Sigmoid colon (tissue), 7 donors: ENCODE data around the gene EZR. TPM values are rescaled to one million over a fixed set of nuclear protein-coding genes. Genes with fewer than 3 reads are reported as not detected.

Source experiments
- DNase-seq: peaks from one replicate; pipeline ENCODE4 v3.0.0-alpha.2; 2019
- H3K27ac ChIP-seq, 4 donors: fragments of 200-600 bp; sonication (generic); one replicate each; pipeline ENCODE4 v1.5.1; 2016 to 2019; ENCODE audit warnings: mild to moderate bottlenecking in 1 of 4
- H3K27me3 ChIP-seq, 3 donors: fragments of 200-600 bp; sonication (generic); one replicate each; pipeline ENCODE4 v1.5.1; 2019; ENCODE audit warnings: mild to moderate bottlenecking in 1 of 3
- H3K36me3 ChIP-seq, 4 donors: fragments of 200-600 bp; sonication (generic); one replicate each; pipeline ENCODE4 v1.5.1; 2016 to 2019
- H3K4me1 ChIP-seq, 4 donors: fragments of 200-600 bp; sonication (generic); one replicate each; pipeline ENCODE4 v1.5.1; 2017 to 2019
- H3K4me3 ChIP-seq, 4 donors: fragments of 200-600 bp; sonication (generic); one replicate each; pipeline ENCODE4 v1.5.1; 2017 to 2019; ENCODE audit warnings: mild to moderate bottlenecking in 2 of 4, moderate library complexity in 1 of 4
- H3K9me3 ChIP-seq, 4 donors: fragments of 200-600 bp in 3 of 4; sonication (generic) in 3 of 4; one replicate each; pipeline versions ENCODE4 v1.5.1 to v1.6.1; 2013 to 2019
- CTCF ChIP-seq, 4 experiments: fragments of 450-650 bp in 3 of 4; fragments of 200-600 bp in 1 of 4; IDR thresholded peaks; one replicate each; pipeline ENCODE4 v1.5.1; 2016 to 2019; ENCODE audit warnings: antibody characterized with exemption in 4 of 4, mild to moderate bottlenecking in 3 of 4, moderate library complexity in 2 of 4
- EP300 ChIP-seq, 4 donors: sonication (generic); formaldehyde crosslinking; IDR thresholded peaks; one replicate each; pipeline ENCODE4 v1.6.1; 2017; ENCODE audit warnings: antibody characterized with exemption in 4 of 4
- POLR2A ChIP-seq, 2 donors: fragments of 450-650 bp; IDR thresholded peaks; one replicate each; pipeline ENCODE4 v1.6.1; 2016; ENCODE audit warnings: antibody characterized with exemption in 2 of 2, mild to moderate bottlenecking in 2 of 2, moderate library complexity in 2 of 2
- POLR2AphosphoS5 ChIP-seq, 4 donors: sonication (generic); formaldehyde crosslinking; IDR thresholded peaks; one replicate each; pipeline ENCODE4 v1.6.1; 2017; ENCODE audit warnings: antibody characterized with exemption in 4 of 4
- whole genome bisulfite sequencing, 2 donors: extraction: QIAGEN DNeasy Blood & Tissue Kit; methylation state at CpG; one replicate each; pipeline ENCODE4 v1.1.7; 2013; 5-methylcytosine and 5-hydroxymethylcytosine counted together
- intact Hi-C: fragments of 100-400 bp; cut with DNase I; formaldehyde crosslinking; loops from one replicate; pipeline ENCODE4 v1.15.1; 2023
- polyA plus RNA-seq, 3 donors: library from polyadenylated mRNA; stranded (reverse); fragments of 200-250 nt; gene quantifications; one replicate each; pipeline ENCODE4 v1.2.3, GENCODE V29; 2013
- total RNA-seq, 4 donors: library from RNA; depleted of rRNA; stranded (reverse); fragments of >200 nt; gene quantifications; one replicate each; pipeline ENCODE4 v1.1.0, GENCODE V29; 2016
- donor health status: healthy with polysubstance abuse.
- donor health status: Bipolar disorder and iron deficiency.
- donor health status: healthy.

EZR gene
- total and polyA plus RNA-seq, 7 donors, result 33.5 to 333 (median 46.0) TPM

- no peaks in the 10 kb centered on the region for H3K27me3 ChIP-seq
- whole genome bisulfite sequencing, 2 donors, result 84 to 93% methylated on average over 6 of the region's 6 CpGs
- intact Hi-C loops, result no loop called here
- no peaks in the 10 kb centered on the region for H3K36me3 ChIP-seq
- DNase-seq, result no peak
- H3K27ac ChIP-seq, result no peak overlapping the region
- TF ChIP-seq CTCF (IDR thresholded peaks at IDR 0.05), result no peak
- no peak for TF ChIP-seq POLR2AphosphoS5 (IDR thresholded peaks at IDR 0.05)
- no peak for TF ChIP-seq POLR2A (IDR thresholded peaks at IDR 0.05)
- TF ChIP-seq EP300 (IDR thresholded peaks at IDR 0.05), result no peak
- no peak overlapping the region for H3K4me3 ChIP-seq
- H3K4me1 ChIP-seq, result no peaks in the 10 kb centered on the region
- H3K9me3 ChIP-seq, result peaks cover 0 to 4% (median 3%) of the 10 kb centered on the region in 4 donors
Measured at GRCh38 chr6:158743033-158743651, 76.0 kb downstream of the EZR start.

GRCh38 chr6:158739673-158740072 lies 79.5 kb downstream of the EZR start:
- intact Hi-C loops, result no loop called here
- no peak overlapping the region for H3K4me3 ChIP-seq
- peaks cover 0 to 4% (median 3%) of the 10 kb centered on the region in 4 donors for H3K9me3 ChIP-seq
- no peaks in the 10 kb centered on the region for H3K27me3 ChIP-seq
- WGBS, 2 donors, result 94 to 98% methylated on average over 1 of the region's 1 CpG
- DNase-seq, result no peak
- H3K4me1 ChIP-seq, result no peaks in the 10 kb centered on the region
- H3K36me3 ChIP-seq, result no peaks in the 10 kb centered on the region
- H3K27ac ChIP-seq, result no peak overlapping the region
- TF ChIP-seq POLR2AphosphoS5 (IDR thresholded peaks at IDR 0.05) (no peak), EP300 (IDR thresholded peaks at IDR 0.05) (no peak)

GRCh38 chr6:158737710-158738615 lies 81.2 kb downstream of the EZR start:
- intact Hi-C loops, result no loop called here
- TF ChIP-seq EP300 (IDR thresholded peaks at IDR 0.05) (no peak), POLR2AphosphoS5 (IDR thresholded peaks at IDR 0.05) (no peak), CTCF (IDR thresholded peaks at IDR 0.05) (no peak), POLR2A (IDR thresholded peaks at IDR 0.05) (no peak)
- Histone ChIP-seq H3K4me1 (no peaks in the 10 kb centered on the region), H3K36me3 (no peaks in the 10 kb centered on the region), H3K27ac (no peak overlapping the region), H3K4me3 (no peak overlapping the region), H3K27me3 (no peaks in the 10 kb centered on the region), H3K9me3 (peaks cover 0 to 4% (median 3%) of the 10 kb centered on the region in 4 donors)
- DNase-seq, result no peak
- 65 to 83% methylated on average over 12 of the region's 12 CpGs for WGBS, 2 donors

GRCh38 chr6:158737082-158737709 lies 82.0 kb downstream of the EZR start:
- Histone ChIP-seq H3K4me1 (no peaks in the 10 kb centered on the region), H3K27me3 (no peaks in the 10 kb centered on the region), H3K27ac (no peak overlapping the region), H3K36me3 (no peaks in the 10 kb centered on the region), H3K4me3 (no peak overlapping the region), H3K9me3 (peaks cover 0 to 4% (median 3%) of the 10 kb centered on the region in 4 donors)
- TF ChIP-seq EP300 (IDR thresholded peaks at IDR 0.05) (no peak), POLR2A (IDR thresholded peaks at IDR 0.05) (no peak), POLR2AphosphoS5 (IDR thresholded peaks at IDR 0.05) (no peak), CTCF (IDR thresholded peaks at IDR 0.05) (no peak)
- WGBS, 2 donors, result 95 to 97% methylated on average over 3 of the region's 3 CpGs
- no peak for DNase-seq
- intact Hi-C loops, result no loop called here

GRCh38 chr6:158735009-158735408 lies 84.2 kb downstream of the EZR start:
- Histone ChIP-seq H3K4me1 (no peaks in the 10 kb centered on the region), H3K36me3 (no peaks in the 10 kb centered on the region), H3K27me3 (no peaks in the 10 kb centered on the region), H3K9me3 (peaks cover 0 to 4% (median 3%) of the 10 kb centered on the region in 4 donors), H3K4me3 (no peak overlapping the region), H3K27ac (no peak overlapping the region)
- DNase-seq, result no peak
- intact Hi-C loops, result no loop called here
- TF ChIP-seq POLR2AphosphoS5 (IDR thresholded peaks at IDR 0.05) (no peak), POLR2A (IDR thresholded peaks at IDR 0.05) (no peak), EP300 (IDR thresholded peaks at IDR 0.05) (no peak), CTCF (IDR thresholded peaks at IDR 0.05) (no peak)
- WGBS, 2 donors, result 92% methylated on average over 3 of the region's 3 CpGs
